HG02884 (cell line): ENCODE data around the gene ACAA1.
"Not testable (repeated sequence)": the region's sequence is repeated elsewhere in the genome, so short reads cannot be mapped to it uniquely, and the experiment has no call there.

Source experiments
- ATAC-seq: cut with Tn5 transposase; IDR thresholded peaks from one replicate; pipeline ENCODE4 v1.9.1; 2021; ENCODE audit warnings: mild to moderate bottlenecking, moderate library complexity; ENCODE audit not compliant: unreplicated experiment

Gene ACAA1

DNA sequence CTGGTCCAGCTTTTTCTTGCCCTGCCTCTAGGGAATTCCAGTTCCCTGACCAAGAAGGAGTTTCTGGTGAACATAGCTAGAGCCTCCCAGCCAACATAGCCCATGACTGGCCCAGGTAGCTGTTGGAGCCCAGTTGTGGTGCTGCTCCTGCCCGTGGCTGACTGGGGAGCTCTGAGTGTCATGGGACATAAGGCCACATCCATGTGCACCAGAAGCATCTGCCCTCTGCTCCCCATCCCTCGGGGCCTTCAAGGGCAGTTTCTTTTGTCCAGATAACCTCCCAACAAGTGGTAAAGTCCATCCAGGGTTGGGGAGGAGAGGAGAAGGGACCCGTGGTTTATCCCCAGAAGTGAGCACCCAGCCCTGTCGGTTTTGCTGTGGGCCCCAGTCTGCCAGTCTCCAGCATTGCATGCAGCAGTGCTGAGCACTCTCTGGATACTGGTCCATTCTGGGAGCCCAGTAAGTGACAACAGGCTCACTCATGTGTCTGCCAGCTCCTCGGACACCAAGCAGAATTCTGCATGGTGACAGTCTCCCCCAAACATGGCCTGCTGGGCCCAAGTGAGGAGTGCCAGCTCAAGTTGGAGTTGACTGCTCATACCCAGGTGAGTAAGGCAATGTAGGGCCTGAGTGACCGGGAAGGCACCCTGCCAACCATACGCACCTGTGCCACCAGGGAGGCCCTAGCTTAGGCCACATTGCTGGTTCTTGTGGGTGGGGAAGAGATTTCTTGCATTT is 28.8 kb downstream of the ACAA1 start:
- ATAC-seq = no peak

DNA sequence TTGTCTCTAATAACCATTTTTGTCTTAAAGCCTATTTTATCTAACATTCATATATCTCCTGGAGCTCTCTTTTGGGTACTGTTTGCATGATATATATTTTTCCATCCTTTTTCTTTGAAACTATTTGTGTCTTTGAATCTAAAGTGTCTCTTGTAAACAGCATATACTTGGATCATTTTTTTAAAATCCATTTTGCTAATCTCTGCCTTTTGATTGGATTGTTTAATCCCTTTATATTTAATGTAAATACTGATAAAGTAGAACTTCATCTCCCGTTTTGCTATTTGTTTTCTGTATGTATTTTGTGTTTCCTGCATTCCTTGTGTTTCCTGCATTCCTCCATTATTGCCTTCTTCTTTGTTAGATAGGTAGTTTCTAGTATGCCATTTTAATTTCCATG is 31.4 kb downstream of the ACAA1 start:
- ATAC-seq = no peak

DNA sequence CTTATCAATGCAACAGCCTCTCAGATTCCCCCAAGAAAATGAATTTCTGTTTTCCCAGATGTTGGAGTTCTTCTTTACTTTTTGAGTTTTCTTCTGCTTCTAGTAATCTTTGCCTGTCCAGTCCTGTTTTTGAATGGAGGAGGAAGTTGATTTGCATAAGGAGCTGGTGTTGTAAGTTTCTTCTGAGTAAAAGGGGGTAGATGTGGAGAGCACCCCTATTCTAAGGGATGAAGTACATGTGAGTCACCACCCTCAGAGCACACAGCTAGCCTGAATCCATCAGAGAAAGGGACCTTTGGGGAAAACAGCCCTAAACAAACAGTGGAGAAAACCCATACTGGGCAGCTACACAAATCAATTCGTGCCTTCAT is 34.5 kb downstream of the ACAA1 start:
- ATAC-seq = no peak

DNA sequence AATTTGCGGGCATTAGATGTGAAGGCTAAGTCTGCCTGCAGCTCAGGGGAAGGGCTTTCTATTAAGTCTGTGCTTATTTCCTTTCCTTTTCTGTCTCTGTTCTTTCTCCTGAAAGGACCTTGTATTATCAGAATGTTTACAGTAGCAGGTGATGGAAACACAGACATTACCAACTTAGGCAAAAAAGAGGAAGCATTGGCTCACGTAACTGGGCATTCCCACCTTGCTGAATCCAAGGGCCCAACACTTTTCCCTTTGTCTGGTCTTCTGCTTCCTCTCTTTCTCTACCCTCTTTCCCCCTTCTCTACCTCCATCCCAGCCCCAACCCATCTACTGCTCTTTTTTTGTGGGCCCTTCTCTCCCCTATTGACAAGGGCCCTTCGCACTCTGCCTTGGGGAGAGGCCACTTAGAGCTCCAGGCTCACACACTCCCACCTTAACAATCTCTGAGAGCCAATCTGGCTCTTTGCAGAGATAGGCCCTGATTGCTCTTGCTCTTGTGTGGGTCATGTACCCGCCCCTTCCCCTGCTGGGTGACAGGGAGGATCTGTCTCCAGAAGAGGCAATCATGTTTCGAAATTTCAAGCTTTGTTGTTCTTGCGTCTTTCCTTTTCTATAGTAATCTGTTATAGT is 35.0 kb downstream of the ACAA1 start:
- ATAC-seq = no peak

DNA sequence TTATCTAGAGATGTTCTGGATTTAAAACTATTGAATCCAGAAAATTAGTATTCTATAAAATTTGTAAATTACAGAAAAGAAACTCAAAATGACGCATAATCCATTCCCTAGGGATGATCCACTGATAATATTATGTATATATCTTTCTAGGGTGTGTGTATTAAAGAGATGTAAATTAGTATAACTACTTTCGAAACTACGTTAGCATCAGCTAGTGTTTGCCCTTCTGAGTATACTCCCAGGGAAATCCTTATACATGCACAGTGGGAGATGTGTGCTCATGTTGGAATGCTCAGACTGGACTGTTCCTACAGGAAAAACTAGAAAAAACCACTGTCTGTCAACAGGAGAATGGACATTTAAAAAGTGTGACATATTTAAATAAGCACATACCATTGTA is 36.4 kb downstream of the ACAA1 start:
- ATAC-seq = no peak

DNA sequence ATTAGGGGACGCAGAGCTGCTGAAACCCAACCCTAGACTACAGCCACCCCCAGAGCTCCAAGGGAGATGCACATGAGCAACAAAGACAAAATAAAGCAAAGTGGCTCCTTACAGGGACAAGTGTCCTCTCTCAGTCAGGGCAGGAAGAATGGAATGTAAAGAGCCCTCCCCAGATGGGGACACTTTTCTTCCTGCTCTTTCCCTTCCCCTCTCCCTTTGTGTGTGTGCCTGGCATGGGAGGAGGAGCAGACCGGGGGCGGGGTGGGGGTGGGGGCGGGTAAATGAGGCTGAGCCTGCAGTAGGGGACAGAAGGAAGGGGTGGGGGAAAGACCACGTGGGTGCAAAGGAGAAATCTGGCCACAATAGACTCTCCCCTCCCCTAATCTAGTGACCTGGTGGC is 37.4 kb downstream of the ACAA1 start:
- no peak for ATAC-seq

DNA sequence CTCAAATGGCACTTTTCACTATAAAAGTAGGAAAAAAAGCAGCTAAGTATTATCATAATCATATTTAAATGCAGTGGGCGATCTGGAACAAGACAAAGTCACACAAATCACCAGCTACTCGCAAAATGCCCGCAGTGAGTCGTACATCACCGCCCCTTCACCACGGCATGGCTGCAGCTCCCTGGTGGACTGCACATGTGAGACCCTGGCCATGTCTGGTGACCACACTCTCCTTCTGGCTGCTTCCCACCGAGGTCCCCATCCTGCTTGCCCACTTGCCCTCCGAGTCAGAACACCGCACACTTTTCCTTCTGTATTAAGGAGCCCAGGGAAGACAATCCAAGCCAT is 38.6 kb downstream of the ACAA1 start:
- ATAC-seq = no peak

DNA sequence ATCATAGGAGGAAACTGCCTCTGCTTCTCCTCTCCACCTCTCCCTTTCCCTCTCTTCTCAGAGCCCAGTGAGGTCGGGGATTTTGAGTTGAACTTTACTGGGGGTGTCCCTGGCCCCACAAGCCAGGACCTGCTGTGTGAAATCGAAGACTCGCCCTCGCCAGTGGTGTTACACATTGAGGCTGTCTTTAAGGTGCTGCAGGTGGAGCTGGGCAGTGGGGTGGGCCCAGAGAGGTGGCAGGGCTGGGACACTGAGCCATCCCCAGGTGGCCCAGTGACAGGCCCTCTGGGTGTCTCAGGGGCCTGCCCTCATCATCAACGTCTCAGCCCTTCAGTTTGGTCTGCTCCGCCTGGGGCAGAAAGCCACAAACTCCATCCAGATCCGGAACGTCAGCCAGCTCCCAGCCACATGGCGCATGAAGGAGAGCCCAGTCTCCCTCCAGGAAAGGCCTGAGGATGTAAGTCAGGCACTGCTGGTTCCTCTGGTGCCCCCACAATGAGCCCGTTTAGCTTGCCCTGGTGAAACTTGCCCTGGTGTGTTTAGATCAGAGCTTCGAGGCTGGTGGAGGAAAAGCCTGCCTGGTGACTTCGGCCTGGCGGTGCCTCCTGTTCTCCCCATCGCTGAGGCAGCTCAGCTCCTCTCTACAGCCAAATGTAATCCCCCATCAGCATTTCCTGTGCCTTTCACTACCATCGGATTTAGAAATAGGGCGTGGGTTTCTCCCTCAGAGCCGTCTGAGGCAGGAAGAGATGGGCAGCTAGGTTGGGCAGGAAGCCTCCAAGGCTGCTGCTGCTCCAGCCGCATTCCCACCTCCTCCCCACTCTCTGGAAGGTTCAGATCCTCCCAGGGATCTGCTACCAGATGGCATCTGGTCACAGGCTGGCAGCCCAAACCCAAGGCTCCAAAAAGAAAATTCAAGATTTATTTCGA is 39.2 kb downstream of the ACAA1 start:
- ATAC-seq = no peak

DNA sequence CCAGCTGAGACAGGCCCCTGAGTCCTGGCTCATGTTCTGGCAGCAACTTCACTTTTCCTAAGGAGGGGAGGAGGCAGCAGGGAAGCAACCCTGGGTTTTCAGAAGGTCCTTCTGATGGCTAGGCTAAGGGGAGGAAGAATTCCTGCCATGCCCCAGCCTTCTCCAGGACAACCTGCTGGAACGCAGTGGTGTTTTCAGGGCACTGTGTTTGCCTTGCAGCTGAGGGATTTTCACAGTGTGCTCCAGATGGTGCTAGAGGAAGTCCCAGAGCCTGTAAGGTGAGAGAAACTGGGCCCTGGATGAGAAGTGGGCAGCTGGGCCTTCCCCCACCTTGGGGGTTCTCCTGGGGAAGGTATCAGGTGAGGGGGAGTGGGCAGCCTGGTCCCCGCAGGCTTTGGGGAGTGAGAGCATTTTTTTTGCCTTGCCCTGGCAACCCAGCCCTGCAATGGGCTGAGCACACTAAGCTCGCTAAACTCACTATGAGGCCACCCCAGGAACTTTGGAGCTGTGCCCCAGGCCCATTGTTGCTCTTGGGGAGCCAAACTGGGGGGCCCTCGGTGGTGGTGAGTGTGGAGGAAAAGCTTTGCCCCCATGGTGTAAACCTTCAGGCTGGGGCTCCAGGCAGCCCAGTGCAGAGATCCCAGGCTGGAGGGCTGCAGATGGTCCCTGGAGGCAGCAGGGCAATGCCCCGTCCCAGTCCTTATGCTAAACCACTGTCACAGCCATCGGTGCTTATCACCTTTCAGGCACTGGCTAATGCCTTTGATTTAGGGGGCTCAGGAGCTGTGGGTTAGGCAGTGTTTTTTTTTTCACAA is 41.1 kb downstream of the ACAA1 start:
- no peak for ATAC-seq

DNA sequence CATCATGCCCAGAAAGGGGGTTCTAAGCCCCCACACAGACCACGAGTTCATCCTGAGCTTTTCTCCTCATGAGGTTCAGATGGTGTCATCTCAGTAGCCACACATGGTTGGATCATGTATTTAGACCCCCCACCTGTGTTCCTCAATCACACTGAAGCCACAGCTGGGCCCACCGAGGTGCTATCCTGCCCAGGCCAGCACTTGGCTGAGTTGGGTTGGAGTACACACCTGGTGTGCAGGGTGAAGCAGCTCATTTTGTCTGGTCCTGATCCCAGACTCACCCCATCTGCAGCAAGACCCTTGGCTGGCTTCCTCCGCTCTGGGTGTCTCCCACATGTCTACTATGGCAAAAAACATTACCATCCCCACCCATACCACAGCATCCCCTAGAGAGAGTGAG is 41.9 kb downstream of the ACAA1 start:
- ATAC-seq = no peak

DNA sequence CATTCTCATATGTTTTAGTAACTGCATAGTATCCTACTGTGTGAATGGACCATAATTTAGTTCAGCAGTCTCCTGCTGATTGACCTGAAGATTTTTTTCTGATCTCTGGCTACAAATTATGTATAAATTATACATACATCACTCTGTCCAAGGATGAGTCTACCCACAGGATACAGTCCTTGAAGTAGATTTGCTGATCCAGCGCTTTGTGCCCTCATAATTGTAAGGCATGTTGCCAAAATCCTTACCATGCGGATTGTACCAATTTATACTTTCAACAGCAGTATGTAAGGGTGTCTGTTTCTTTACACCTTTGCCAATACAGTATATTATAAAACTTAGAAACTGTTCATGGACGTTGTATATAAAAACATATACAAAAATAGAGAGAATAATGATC is 46.5 kb downstream of the ACAA1 start:
- no peak for ATAC-seq

DNA sequence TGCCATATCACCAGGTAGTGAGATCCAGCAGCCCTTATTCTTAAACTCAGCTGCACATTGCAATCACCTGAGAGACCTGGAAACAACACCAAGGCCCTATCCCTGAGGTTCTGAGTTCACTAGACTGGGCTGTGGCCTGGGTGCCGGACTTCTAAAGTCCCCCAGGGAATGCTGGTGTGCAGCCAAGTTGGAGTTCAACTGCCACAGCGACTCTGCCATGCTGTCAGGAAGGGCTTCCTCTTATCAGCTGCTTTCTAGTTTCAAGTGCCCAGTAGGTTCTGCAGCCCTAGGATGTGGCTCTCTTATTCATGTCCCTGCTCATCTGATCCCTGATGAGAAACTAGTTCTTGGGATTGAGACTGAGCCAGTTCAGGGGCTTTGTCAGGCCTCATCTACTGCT is 47.8 kb downstream of the ACAA1 start:
- ATAC-seq = no peak

DNA sequence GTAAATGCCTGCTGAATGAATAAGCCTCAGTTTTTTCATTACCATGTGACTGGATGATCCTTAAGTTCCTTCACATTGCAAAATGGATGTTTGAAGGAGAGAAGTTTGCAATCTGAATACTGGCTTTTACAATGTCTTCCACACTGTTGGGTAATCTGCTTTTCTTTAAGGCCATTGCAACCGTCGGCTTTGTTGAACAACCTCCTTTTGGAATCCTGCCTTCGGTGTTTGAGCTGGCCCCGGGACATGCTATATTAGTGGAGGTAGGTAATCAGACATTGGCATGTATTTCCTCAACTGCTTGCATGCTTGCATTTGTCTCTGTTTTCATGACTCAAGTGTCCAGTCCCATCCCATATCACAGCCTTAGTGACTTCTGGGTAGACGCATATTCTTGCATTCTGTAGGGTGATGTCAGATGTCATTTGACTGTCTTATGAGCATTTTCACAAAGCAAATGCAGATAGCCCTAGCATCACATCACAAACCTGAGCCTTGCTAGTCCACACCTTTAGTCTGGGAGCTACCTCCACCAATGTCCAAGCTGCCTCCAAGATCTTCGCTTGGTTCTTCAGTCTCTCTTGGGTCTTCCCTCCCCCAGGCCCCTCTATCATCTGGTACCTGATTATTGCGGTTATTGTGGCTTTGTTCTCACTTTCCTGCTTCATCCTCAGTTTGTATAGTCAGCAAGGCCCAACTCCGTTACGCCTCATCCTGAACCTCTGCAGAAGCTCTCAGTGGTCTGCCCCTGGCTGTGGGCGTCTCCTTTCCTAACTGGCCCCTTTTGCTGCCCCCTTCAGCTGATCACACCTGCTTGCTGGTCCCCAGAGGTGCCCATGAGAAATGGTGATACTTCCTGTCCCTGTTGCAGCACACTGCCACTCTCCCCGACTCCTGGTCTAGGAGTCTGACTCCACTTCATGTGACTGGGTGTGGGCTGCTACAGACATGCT is 48.5 kb downstream of the ACAA1 start:
- ATAC-seq = no peak

DNA sequence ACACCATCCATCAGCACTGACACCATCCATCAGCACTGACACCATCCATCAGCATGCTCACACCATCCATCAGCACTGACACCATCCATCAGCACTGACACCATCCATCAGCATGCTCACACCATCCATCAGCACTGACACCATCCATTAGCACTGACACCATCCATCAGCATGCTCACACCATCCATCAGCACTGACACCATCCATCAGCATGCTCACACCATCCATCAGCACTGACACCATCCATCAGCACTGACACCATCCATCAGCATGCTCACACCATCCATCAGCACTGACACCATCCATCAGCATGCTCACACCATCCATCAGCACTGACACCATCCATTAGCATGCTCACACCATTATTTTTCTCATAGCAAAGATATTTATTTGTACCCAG is 49.6 kb downstream of the ACAA1 start:
- ATAC-seq = not testable (repeated sequence)

DNA sequence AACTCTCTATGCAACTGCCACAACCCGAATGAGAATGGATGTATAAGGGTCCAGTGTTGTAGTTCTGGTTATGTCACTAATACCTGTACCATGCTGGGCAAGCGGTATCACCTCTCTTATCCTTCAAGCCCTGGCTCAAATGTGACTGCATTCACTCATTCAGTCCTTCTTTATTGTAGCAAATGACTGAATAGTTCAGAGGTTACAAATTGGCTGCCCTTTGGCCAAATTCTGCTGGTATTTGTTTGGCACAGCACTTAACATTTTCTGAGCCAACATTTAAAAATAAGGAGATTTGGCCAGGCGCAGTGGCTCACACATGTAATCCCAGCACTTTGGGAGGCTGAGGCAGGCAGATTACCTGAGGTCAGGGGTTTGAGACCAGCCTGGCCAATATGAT is 50.4 kb downstream of the ACAA1 start:
- no peak for ATAC-seq

DNA sequence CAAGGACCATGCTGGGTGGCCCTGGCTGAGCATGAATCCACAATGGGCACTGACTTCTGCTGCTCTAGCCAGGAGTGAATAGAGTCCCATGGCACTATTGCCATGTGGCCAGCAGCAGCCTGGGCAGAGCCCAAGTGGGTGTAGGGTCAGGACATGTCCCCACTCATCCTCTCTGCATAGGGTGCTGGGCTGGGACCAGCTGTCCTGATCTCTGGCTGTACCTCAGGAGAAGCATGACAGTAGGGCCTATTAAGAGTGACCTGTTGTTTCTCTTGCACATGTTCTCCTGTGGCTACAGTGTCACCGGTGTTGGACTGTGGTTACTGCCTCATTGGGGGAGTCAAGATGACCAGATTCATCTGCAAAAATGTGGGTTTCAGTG is 51.0 kb downstream of the ACAA1 start:
- ATAC-seq = no peak

DNA sequence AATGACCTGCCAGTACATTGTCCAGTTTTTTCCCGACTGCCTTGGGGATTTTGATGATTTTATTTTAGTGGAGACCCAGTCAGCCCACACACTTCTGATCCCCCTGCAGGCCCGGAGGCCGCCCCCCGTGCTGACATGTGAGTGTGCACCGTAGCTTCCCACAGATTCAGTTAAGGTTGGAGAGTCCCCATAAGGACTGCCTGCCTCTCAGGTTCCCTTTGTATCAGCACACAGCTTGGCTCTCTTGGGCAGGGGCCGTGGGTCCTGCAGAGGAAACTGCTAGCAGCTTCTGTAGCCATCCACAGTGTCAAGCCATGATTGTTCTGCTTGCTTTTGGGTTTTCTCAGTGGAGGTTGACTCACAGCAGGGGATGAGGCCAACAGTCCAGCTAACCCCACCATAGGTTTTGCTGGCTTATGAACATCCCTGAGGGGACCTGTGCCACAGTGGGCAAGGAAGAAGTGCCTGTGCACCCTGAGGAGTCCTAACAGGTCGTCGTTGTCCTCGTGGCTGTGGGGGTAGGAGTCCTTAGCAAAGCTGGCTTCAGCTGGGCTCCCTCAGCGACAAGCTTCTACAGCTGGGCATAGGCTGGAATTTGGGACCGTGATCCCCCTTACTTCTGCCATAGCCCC is 51.5 kb downstream of the ACAA1 start:
- no peak for ATAC-seq

DNA sequence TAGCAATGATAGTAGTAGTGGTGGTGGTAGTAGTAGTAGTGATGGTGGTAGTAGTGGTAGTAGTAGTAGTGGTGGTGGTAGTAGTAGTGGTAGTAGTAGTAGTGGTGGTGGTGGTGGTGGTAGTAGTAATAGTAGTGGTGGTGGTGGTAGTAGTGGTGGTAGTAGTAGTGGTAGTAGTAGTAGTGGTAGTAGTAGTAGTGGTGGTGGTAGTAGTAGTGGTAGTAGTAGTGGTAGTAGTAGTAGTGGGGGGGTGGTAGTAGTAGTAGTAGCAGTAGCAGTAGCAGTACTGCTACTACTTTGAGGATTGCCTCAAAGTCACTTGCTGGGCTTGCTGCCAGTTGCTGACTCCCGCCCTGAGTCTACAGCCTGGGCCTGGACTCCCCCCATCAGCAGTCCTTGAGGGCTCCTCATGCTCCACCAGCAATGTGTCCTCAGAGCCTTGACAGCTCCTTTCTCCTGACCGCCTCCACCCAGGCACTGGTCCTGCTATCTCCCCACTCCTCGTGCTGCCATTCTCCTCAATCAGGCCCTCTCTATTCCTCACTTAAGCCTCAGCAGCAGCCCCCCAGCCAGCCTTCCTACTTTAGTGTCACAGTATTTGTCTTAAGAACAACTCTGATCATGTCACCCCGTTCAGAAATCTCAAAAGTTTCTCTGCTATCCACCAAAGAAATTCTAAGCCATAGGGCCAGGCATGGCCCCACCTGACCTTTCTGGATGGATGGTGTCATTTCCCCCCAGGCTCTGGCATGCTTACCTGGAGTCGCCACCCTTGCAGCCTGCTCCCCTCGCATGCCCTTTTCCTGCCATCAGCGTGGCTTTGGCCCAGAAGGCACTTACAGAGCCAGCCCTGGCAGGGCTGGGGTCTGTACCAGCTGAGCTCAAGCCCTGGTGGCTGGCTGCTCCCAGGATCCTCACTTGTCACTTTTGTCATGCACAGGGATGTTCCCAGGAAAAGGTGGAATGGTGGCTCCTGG is 52.3 kb downstream of the ACAA1 start:
- ATAC-seq = no peak
